Kidney glomerular epithelial cell (primary cell): ENCODE results near the gene SYCN.

Experiments
- DNase-seq: peaks from one replicate; lab custom pipeline; 2025; lab: John Stamatoyannopoulos, UW

The SYCN gene

DNA sequence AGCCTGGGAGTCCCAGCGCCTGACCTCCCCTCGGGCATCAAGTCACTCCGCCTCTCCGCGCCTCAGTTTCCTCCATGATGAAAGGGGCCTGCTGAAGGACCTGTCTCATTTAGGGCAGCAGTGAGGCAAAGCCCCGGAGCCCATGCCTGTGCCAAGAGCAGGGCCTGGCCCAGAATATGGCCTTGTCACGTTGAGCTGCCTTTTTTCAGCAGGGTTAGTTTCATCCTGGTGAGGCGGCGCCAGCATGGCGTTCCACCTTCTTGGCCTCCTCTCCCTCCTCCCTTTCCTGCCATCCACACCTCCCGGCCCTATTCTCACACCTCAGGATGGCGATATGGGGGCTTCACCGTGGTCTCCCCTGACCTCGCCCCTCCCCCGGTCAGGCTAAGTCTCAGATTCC lies 48.3 kb downstream of the SYCN start:
- no peak for DNase-seq

DNA sequence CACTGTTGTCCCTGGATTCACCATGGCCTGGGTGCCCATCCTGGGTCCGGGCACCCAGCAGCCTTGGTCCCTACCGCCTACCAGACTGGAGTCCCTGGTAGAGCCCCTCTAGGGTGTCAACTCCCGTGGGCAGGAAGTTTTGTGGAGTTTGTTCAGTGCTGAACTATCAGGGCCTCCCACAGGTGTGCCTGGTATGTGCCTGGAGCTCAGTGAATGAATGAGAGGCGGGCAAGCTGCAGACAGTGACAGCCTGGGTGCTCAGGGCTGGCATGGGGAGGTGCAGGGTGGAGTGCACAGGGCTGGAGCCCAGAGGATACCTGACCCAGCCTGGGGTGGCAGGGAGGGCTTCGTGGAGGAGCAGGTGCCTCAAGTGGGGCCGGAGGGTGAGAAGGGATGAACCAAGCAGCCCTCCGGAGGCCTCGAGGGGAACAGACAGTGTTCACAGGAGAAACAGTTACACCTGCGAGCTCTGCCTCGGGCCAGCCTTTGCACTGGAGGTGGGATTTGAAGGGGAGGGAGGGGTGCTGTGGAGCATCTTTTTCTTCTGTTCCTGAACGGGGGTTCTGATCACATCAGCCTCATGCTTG lies 48.9 kb downstream of the SYCN start:
- no peak for DNase-seq

DNA sequence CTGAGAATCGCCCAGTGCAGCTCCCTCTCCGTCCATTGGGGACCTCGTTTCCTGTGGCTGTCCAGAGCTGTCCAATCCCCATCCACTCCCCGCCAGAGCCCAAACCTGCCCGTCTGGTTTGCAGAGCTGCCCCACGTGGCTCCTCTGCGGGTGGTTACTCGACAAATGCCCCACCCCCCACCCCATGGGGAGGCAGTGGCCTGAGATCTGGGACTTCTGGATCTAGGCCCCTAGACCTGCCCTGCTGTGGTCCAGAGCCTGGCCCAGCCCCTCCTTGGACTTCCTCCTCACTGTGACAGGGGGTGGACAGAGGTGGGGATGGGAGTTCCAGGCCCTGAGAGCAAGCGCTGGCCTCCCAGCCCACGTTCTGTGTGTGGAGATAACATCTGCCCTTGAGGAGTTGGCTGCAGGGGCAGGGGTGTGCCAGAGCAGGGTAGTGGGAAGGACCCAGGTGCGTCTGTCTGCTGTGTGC lies 49.4 kb downstream of the SYCN start:
- no peak for DNase-seq

DNA sequence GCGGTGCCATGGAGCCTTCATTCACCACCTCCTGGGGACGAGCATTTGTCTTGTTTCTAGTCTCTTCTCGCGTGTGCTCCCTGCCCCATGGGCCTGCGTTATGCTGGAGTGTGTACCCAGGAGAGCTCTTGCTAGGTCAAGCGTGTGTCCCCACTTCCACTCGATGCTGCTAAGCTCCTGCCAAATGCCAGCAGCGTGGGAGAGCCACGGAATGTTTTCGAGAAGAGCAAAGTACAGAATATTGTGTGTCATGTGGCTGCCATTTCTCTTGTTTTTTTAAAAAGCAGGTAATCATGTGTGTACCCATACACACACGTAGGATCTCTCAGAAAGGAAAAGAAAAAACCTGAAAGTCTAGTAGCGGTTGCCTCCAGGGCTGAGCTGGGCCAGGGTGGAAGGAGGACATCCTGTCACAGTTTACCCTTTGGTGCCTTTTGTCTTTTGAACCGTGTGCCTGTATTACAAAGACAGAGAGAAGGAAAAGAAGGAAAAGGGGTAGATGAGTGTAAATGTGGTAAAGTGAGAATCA lies 49.9 kb downstream of the SYCN start:
- no peak for DNase-seq
